Measurements from ENCODE around the gene NFIA.
A peak's percentile ranks its signal among the peaks of the same experiment; 100 is the strongest.

GRCh38 chr1:61183471-61184039 is 101.2 kb downstream of the NFIA start:
- TF ChIP-seq CTCF (IDR thresholded peaks at IDR 0.05) (no peak), POLR2AphosphoS5 (IDR thresholded peaks at IDR 0.05) (peak; percentile 36), POLR2A (IDR thresholded peaks at IDR 0.05) (no peak)

Measured in prostate gland (tissue), 2 donors.